ENCODE results near the gene NUDT4.

GRCh38 chr12:93335603-93336162 lies 42.0 kb upstream of the NUDT4 start:
- TF ChIP-seq POLR2A (IDR thresholded peaks at IDR 0.05) (no peak), CTCF (IDR thresholded peaks at IDR 0.05) (no peak)

Data from prostate gland (tissue), 2 donors.